ENCODE data around the gene PTPN14.

DNA sequence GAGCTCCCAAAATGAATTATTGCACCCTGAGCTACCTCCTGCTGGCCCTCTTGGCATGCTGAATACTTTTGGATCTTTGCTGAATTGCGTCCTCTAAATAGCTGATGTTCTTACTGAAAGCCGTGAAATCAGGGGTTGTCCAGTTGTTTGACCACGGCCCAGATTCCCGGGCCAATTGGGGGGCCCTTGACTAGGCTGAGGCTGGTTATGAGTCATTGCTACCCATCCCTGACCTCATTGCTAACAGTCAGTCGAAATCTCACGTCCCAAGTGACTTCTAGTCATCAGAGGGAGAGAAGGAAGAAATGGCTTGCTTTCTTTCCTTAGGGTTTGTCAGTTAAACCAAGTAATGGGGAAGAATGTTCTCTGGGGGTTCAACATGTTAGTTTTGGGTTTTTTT is 233.0 kb downstream of the PTPN14 start:
- TF ChIP-seq, protein P1, sequence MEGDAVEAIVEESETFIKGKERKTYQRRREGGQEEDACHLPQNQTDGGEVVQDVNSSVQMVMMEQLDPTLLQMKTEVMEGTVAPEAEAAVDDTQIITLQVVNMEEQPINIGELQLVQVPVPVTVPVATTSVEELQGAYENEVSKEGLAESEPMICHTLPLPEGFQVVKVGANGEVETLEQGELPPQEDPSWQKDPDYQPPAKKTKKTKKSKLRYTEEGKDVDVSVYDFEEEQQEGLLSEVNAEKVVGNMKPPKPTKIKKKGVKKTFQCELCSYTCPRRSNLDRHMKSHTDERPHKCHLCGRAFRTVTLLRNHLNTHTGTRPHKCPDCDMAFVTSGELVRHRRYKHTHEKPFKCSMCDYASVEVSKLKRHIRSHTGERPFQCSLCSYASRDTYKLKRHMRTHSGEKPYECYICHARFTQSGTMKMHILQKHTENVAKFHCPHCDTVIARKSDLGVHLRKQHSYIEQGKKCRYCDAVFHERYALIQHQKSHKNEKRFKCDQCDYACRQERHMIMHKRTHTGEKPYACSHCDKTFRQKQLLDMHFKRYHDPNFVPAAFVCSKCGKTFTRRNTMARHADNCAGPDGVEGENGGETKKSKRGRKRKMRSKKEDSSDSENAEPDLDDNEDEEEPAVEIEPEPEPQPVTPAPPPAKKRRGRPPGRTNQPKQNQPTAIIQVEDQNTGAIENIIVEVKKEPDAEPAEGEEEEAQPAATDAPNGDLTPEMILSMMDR (IDR thresholded peaks at IDR 0.05 in 4 of 5, conservative IDR thresholded peaks at IDR 0.05 in 1 of 5): no peak
- no peak for TF ChIP-seq POLR2A (IDR thresholded peaks at IDR 0.05)
